NCI-H1105 (cell line): ENCODE data around the gene CCDC85C.
"Not testable (repeated sequence)": the region's sequence is repeated elsewhere in the genome, so short reads cannot be mapped to it uniquely, and the experiment has no call there.

Source experiments
- DNase-seq: peaks from one replicate; lab custom pipeline; 2025; lab: John Stamatoyannopoulos, UW

CCDC85C gene

GRCh38 chr14:99603471-99604277 is at the start of gene CCDC85C:
CCDC85C (minus strand) TSS chr14:99604207; CDS start chr14:99603959, 248 bp downstream.
- peak; percentile 49 for DNase-seq

- no peak for DNase-seq
Observed at GRCh38 chr14:99651953-99652746, 48.1 kb upstream of the CCDC85C start.

GRCh38 chr14:99650189-99650588 is 46.2 kb upstream of the CCDC85C start:
- DNase-seq: no peak

- DNase-seq: no peak
Observed at GRCh38 chr14:99649643-99650042, 45.6 kb upstream of the CCDC85C start.

- DNase-seq: no peak
Observed at GRCh38 chr14:99649219-99649618, 45.2 kb upstream of the CCDC85C start.

- DNase-seq: no peak
Observed at GRCh38 chr14:99648027-99648784, 44.2 kb upstream of the CCDC85C start.

- DNase-seq: no peak
Observed at GRCh38 chr14:99647411-99647810, 43.4 kb upstream of the CCDC85C start.

GRCh38 chr14:99645545-99646505 is 41.8 kb upstream of the CCDC85C start:
- no peak for DNase-seq

- DNase-seq: no peak
Observed at GRCh38 chr14:99644723-99645544, 40.9 kb upstream of the CCDC85C start, which contains the start of gene HHIPL1. HHIPL1 (plus strand) TSS chr14:99645129; CDS start chr14:99645208, 79 bp downstream.

- no peak for DNase-seq
Observed at GRCh38 chr14:99644035-99644587, 40.1 kb upstream of the CCDC85C start.

- DNase-seq: no peak
Observed at GRCh38 chr14:99643343-99643742, 39.3 kb upstream of the CCDC85C start.

- DNase-seq: not testable (repeated sequence)
Observed at GRCh38 chr14:99642771-99643170, 38.8 kb upstream of the CCDC85C start.

- no peak for DNase-seq
Observed at GRCh38 chr14:99637624-99638023, 33.6 kb upstream of the CCDC85C start.

GRCh38 chr14:99636487-99636886 is 32.5 kb upstream of the CCDC85C start:
- DNase-seq: no peak

GRCh38 chr14:99635116-99635515 is 31.1 kb upstream of the CCDC85C start:
- DNase-seq: no peak

- no peak for DNase-seq
Observed at GRCh38 chr14:99634443-99634842, 30.4 kb upstream of the CCDC85C start.

GRCh38 chr14:99633918-99634317 is 29.9 kb upstream of the CCDC85C start:
- no peak for DNase-seq

GRCh38 chr14:99633141-99633540 is 29.1 kb upstream of the CCDC85C start:
- no peak for DNase-seq

GRCh38 chr14:99632410-99633035 is 28.5 kb upstream of the CCDC85C start:
- DNase-seq: no peak
